Loucy (cell line): Measurements from ENCODE around the gene DUSP11.

Experiments used
- H2AFZ ChIP-seq: fragments of 200-600 bp; sonication (generic); 2 replicates; pipeline ENCODE4 v1.6.0; 2016; ENCODE audit warnings: antibody characterized with exemption, mild to moderate bottlenecking, low read length, moderate library complexity
- H3F3A ChIP-seq: fragments of 200-600 bp; 2 replicates; pipeline ENCODE4 v1.6.0; 2016; ENCODE audit warnings: antibody characterized with exemption, low read depth, mild to moderate bottlenecking
- H3K27me3 ChIP-seq: fragments of 200-600 bp; sonication (generic); 2 replicates; pipeline ENCODE4 v1.6.1; 2014; ENCODE audit warnings: low read length, mild to moderate bottlenecking; ENCODE audit not compliant: insufficient read depth, poor library complexity, severe bottlenecking
- H3K36me3 ChIP-seq: fragments of 200-600 bp; sonication (generic); 2 replicates; pipeline ENCODE4 v1.6.1; 2016; ENCODE audit warnings: low read length; ENCODE audit not compliant: insufficient read depth
- H3K4me1 ChIP-seq: fragments of 200-600 bp; sonication (generic); 2 replicates; pipeline ENCODE4 v1.5.1; 2014; ENCODE audit warnings: low read length, mild to moderate bottlenecking; ENCODE audit not compliant: insufficient read depth, poor library complexity, severe bottlenecking
- H3K4me2 ChIP-seq: fragments of 200-600 bp; sonication (generic); 2 replicates; pipeline ENCODE4 v1.6.0; 2014; ENCODE audit warnings: antibody characterized with exemption, low read length, low read depth, mild to moderate bottlenecking; ENCODE audit not compliant: poor library complexity, severe bottlenecking
- H3K4me3 ChIP-seq: fragments of 200-600 bp; sonication (generic); 2 replicates; pipeline ENCODE4 v1.5.1; 2014; ENCODE audit warnings: low read length, mild to moderate bottlenecking, mixed read lengths; ENCODE audit not compliant: poor library complexity, severe bottlenecking
- H3K79me2 ChIP-seq: fragments of 200-600 bp; sonication (generic); 2 replicates; pipeline ENCODE4 v1.6.1; 2014; ENCODE audit warnings: low read length; ENCODE audit not compliant: insufficient read depth
- H3K9ac ChIP-seq: fragments of 200-600 bp; sonication (generic); 2 replicates; pipeline ENCODE4 v1.6.0; 2014; ENCODE audit warnings: mild to moderate bottlenecking, low read depth, low read length, moderate library complexity; ENCODE audit not compliant: poor library complexity, severe bottlenecking
- H3K9me2 ChIP-seq: fragments of 200-600 bp; sonication (generic); replicated peaks from 2 replicates; pipeline ENCODE4 v1.6.1; 2016; ENCODE audit warnings: low read depth, low read length, mixed read lengths
- H3K9me3 ChIP-seq: fragments of 200-600 bp; sonication (generic); 2 replicates; pipeline ENCODE4 v1.6.1; 2014; ENCODE audit warnings: mild to moderate bottlenecking, antibody characterized with exemption, low read length, low read depth; ENCODE audit not compliant: insufficient read depth
- H4K20me1 ChIP-seq: fragments of 200-600 bp; sonication (generic); 2 replicates; pipeline ENCODE4 v1.6.0; 2014; ENCODE audit warnings: antibody characterized with exemption, low read length, mild to moderate bottlenecking; ENCODE audit not compliant: insufficient read depth, poor library complexity, severe bottlenecking
- CTCF ChIP-seq: fragments of 200-600 bp; sonication (generic); conservative IDR thresholded peaks from 2 replicates; pipeline ENCODE4 v1.5.1; 2014; ENCODE audit warnings: mild to moderate bottlenecking, antibody characterized with exemption, low read length
- EZH2phosphoT487 ChIP-seq: fragments of 200-600 bp; IDR thresholded peaks from 2 replicates; pipeline ENCODE4 v1.6.1; 2018; ENCODE audit warnings: antibody characterized with exemption, mild to moderate bottlenecking, moderate library complexity, borderline replicate concordance

The DUSP11 gene

GRCh38 chr2:73776381-73776780 is 3.5 kb downstream of the DUSP11 start:
- no peak overlapping the region for H2AFZ ChIP-seq
- peaks cover 16% of the 10 kb centered on the region for H3K4me1 ChIP-seq
- no peaks in the 10 kb centered on the region for H3K27me3 ChIP-seq
- peak overlapping the region; percentile 74 for H3K4me2 ChIP-seq
- no peaks in the 10 kb centered on the region for H3K9me3 ChIP-seq
- peaks cover 8% of the 10 kb centered on the region for H4K20me1 ChIP-seq
- H3F3A ChIP-seq: no peaks in the 10 kb centered on the region
- no peaks in the 10 kb centered on the region for H3K9me2 ChIP-seq
- TF ChIP-seq EZH2phosphoT487 (no peak), CTCF (no peak)
- H3K36me3 ChIP-seq: peaks cover 28% of the 10 kb centered on the region; the same call in 1 of the 2 replicates
- peaks cover 47% of the 10 kb centered on the region for H3K79me2 ChIP-seq
- H3K9ac ChIP-seq: peak overlapping the region; percentile 82
- H3K4me3 ChIP-seq: peak overlapping the region; percentile 25

- Histone ChIP-seq H3K4me2 (peak overlapping the region; percentile 32), H3K27me3 (no peaks in the 10 kb centered on the region), H3K79me2 (peaks cover 33% of the 10 kb centered on the region), H3F3A (no peaks in the 10 kb centered on the region), H3K4me3 (no peak overlapping the region), H3K9me3 (no peaks in the 10 kb centered on the region), H2AFZ (no peak overlapping the region), H4K20me1 (peaks cover 2% of the 10 kb centered on the region), H3K36me3 (peaks cover 50% of the 10 kb centered on the region; the same call in 1 of the 2 replicates), H3K4me1 (peaks cover 8% of the 10 kb centered on the region), H3K9me2 (no peaks in the 10 kb centered on the region), H3K9ac (no peak overlapping the region)
- TF ChIP-seq CTCF (no peak), EZH2phosphoT487 (no peak)
These were observed 7.1 kb downstream of the DUSP11 start for GRCh38 chr2:73772819-73773218.

GRCh38 chr2:73770725-73771124 is 9.2 kb downstream of the DUSP11 start:
- no peaks in the 10 kb centered on the region for H4K20me1 ChIP-seq
- TF ChIP-seq EZH2phosphoT487 (no peak), CTCF (no peak)
- H3K9ac ChIP-seq: no peak overlapping the region
- no peaks in the 10 kb centered on the region for H3K9me2 ChIP-seq
- H3K79me2 ChIP-seq: peaks cover 16% of the 10 kb centered on the region; the same call in 1 of the 2 replicates
- no peak overlapping the region for H2AFZ ChIP-seq
- H3K4me2 ChIP-seq: no peak overlapping the region
- H3K4me1 ChIP-seq: peaks cover 3% of the 10 kb centered on the region
- H3K36me3 ChIP-seq: peaks cover 67% of the 10 kb centered on the region
- no peaks in the 10 kb centered on the region for H3K9me3 ChIP-seq
- no peak overlapping the region for H3K4me3 ChIP-seq
- no peaks in the 10 kb centered on the region for H3K27me3 ChIP-seq
- H3F3A ChIP-seq: no peaks in the 10 kb centered on the region
